ENCODE measurements around the gene SULT4A1.

SULT4A1 gene

GRCh38 chr22:43859621-43860020 lies 2.7 kb downstream of the SULT4A1 start:
- no peak for FAIRE-seq

- FAIRE-seq = no peak
These were observed 3.1 kb downstream of the SULT4A1 start for GRCh38 chr22:43859176-43859575.

GRCh38 chr22:43858156-43858895 lies 4.0 kb downstream of the SULT4A1 start:
- FAIRE-seq = no peak

GRCh38 chr22:43857367-43857766 lies 4.9 kb downstream of the SULT4A1 start:
- no peak for FAIRE-seq

GRCh38 chr22:43855431-43855830 lies 6.9 kb downstream of the SULT4A1 start:
- FAIRE-seq = no peak

- no peak for FAIRE-seq
These were observed 7.5 kb downstream of the SULT4A1 start for GRCh38 chr22:43854786-43855271.

GRCh38 chr22:43854121-43854785 lies 8.1 kb downstream of the SULT4A1 start:
- FAIRE-seq = no peak

- FAIRE-seq = no peak
These were observed 8.9 kb downstream of the SULT4A1 start for GRCh38 chr22:43853328-43853931.

- FAIRE-seq = no peak
These were observed 9.6 kb downstream of the SULT4A1 start for GRCh38 chr22:43852573-43853327.

- no peak for FAIRE-seq
These were observed 10.4 kb downstream of the SULT4A1 start for GRCh38 chr22:43851979-43852307.

- no peak for FAIRE-seq
These were observed 11.0 kb downstream of the SULT4A1 start for GRCh38 chr22:43851058-43851978.

- no peak for FAIRE-seq
These were observed 11.8 kb downstream of the SULT4A1 start for GRCh38 chr22:43850529-43850928.

GRCh38 chr22:43849731-43850130 lies 12.6 kb downstream of the SULT4A1 start:
- FAIRE-seq = no peak

GRCh38 chr22:43848366-43849171 lies 13.7 kb downstream of the SULT4A1 start:
- no peak for FAIRE-seq

GRCh38 chr22:43847376-43848289 lies 14.7 kb downstream of the SULT4A1 start:
- FAIRE-seq = no peak

- FAIRE-seq = no peak
These were observed 15.3 kb downstream of the SULT4A1 start for GRCh38 chr22:43846966-43847365.

- no peak for FAIRE-seq
These were observed 16.3 kb downstream of the SULT4A1 start for GRCh38 chr22:43845981-43846380.

GRCh38 chr22:43844560-43845545 lies 17.5 kb downstream of the SULT4A1 start:
- no peak for FAIRE-seq
